ENCODE results near the gene NEK2. TPM values are rescaled to one million over a fixed set of nuclear protein-coding genes. Genes with fewer than 3 reads are reported as not detected.
"Not testable (repeated sequence)": the region's sequence is repeated elsewhere in the genome, so short reads cannot be mapped to it uniquely, and the experiment has no call there.

NEK2 gene
- 10 to 100 TPM; 32.3 to 38.8 TPM for total RNA-seq

DNA sequence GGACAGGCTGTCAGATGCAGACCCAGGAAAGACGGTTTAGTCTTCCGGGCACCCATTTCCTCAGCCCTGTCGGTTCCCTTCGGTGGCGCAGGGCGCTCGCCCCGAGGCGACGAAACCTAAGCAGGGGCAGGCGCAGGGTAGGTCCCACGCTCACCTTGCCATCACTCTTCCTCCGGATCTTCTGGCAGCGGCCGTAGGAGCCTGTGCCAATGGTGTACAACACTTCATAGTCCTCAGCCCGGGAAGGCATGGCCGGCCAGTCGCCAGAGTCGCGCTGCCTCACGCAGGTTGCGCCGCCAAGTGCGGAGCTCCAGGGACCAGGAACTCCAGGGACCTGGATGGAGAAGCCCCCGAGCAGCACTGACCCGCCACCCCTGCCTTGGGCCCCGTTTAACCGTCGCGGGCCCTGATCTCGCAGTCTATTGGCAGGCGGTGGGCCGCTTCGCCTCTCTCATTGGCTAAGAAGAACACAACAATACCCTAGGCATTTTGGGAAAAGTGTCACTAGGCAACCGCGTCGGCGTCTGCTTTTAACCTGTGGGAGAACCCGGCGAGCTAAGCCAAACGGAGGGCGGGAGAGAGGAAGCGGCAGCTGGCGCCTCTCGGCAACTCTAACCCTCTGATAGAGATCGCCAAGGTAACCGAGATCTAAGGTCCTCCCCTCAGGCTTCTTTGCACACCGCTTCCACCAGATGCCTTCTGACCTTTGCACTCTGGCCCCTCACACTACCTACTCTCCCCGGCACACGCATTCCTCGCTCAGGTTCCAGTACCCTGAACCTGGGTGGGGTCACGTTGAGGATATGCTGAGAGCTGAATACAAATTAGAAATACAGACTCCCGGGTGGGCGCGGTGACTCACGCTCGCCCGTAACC is at the start of gene NEK2:
Gene NEK2, minus strand, starts transcription at position 392 of the 876 bp plus-strand sequence. Its CDS starts 142 bp downstream, at position 250.
- peaks cover 12% of the 10 kb centered on the region for H3K36me3 Mint-ChIP-seq (ENCODE audit: low read depth)

DNA sequence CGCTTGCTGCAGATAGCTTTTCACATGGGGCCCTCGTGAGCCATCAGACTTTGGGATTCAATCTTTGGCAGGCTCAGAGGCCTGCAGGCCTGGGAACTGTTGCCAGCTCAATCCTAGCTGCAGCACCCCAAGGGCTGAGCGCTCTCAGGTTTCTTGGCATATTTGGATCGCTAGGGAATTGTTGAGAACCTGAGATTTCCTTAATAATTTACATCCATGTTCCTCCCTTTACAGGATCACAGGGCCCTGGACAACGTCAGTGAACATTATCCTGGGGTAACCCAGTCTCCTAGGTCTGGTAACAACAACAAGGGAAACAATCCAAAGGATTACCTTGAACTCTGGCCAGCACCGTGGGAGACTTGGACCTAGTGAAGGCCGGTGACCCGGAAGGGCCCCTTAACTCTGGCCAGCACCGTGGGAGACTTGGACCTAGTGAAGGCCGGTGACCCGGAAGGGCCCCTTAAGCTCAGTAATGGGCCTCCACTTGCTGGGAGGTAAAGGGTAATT is 49.3 kb upstream of the NEK2 start:
- ChIA-PET CTCF (interaction anchor here (1.5 kb wide), 1 partner anchor 733 kb away, joined by 3 read pairs; no protein-coding TSS in a partner anchor), POLR2A (no interaction called here)
- intact Hi-C loops (cut with DNase I, micrococcal nuclease): no loop called here
- no peak for DNase-seq
- no peak overlapping the region for H3K4me3 Mint-ChIP-seq
- no peaks in the 10 kb centered on the region for H3K9me3 Mint-ChIP-seq (ENCODE audit: low read depth)
- no peak for ATAC-seq
- H3K4me1 Mint-ChIP-seq: no peaks in the 10 kb centered on the region
- H3K27ac Mint-ChIP-seq: no peak overlapping the region
- no peaks in the 10 kb centered on the region for H3K36me3 Mint-ChIP-seq (ENCODE audit: low read depth)
- H3K27me3 Mint-ChIP-seq: no peaks in the 10 kb centered on the region

More for the DNA sequence above, at the start of gene NEK2:
- POLR2A ChIA-PET: interaction anchor here (0.6 to 1.3 kb wide), 3 partner anchors 9 to 360 kb away, joined by 4 to 7 read pairs (median 4); partner anchors contain the start of genes DTL and INTS7
- peak; percentile 98 for ATAC-seq
- intact Hi-C loops (cut with DNase I, micrococcal nuclease): loop anchor here (1.0 to 2.0 kb wide), 6 partner anchors 96 to 757 kb away; partner anchors contain the start of genes SLC30A1 (in 2 of the 2), DTL (in 1 of the 2), INTS7 (in 1 of the 2) and NENF (in 1 of the 2)
- peak; percentile 94 for DNase-seq
- CTCF ChIA-PET: interaction anchor here (0.6 to 1.9 kb wide), 12 partner anchors 12 to 781 kb away, joined by 3 to 8 read pairs (median 3); no protein-coding TSS in a partner anchor
- Mint-ChIP-seq H3K4me1 (peaks cover 6% of the 10 kb centered on the region), H3K27me3 (no peaks in the 10 kb centered on the region), H3K27ac (peak within 1 kb of the TSS; percentile 84), H3K4me3 (peak within 1 kb of the TSS; percentile 94), H3K9me3 (ENCODE audit: low read depth) (no peaks in the 10 kb centered on the region)

DNA sequence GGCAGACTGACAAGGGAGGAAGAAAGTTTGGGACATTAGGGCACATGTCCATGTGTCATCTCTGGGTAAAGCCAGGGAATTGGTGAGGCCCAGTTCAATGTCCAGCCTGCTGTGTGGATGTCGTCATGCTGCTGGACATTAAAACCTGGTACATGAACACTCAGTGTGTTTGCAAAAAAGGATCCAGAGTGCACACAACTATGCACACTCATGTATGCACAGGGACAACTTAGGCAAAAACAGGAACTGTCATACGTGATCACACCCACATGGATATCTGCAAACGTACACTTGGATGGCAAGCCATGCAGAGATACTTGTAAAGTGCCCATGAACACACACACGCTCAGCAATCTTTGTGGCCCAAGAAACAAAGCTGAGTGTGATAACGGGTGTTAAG is 47.9 kb upstream of the NEK2 start:
- H3K4me3 Mint-ChIP-seq: no peak overlapping the region
- DNase-seq: no peak
- no peaks in the 10 kb centered on the region for H3K27me3 Mint-ChIP-seq
- no peaks in the 10 kb centered on the region for H3K4me1 Mint-ChIP-seq
- POLR2A ChIA-PET: no interaction called here
- H3K36me3 Mint-ChIP-seq (ENCODE audit: low read depth): no peaks in the 10 kb centered on the region
- H3K9me3 Mint-ChIP-seq (ENCODE audit: low read depth): no peaks in the 10 kb centered on the region
- CTCF ChIA-PET: interaction anchor here (0.6 to 1.5 kb wide), 5 partner anchors 24 to 734 kb away, joined by 3 to 5 read pairs (median 3); no protein-coding TSS in a partner anchor
- H3K27ac Mint-ChIP-seq: no peak overlapping the region
- ATAC-seq: no peak
- intact Hi-C loops (cut with DNase I, micrococcal nuclease): no loop called here

DNA sequence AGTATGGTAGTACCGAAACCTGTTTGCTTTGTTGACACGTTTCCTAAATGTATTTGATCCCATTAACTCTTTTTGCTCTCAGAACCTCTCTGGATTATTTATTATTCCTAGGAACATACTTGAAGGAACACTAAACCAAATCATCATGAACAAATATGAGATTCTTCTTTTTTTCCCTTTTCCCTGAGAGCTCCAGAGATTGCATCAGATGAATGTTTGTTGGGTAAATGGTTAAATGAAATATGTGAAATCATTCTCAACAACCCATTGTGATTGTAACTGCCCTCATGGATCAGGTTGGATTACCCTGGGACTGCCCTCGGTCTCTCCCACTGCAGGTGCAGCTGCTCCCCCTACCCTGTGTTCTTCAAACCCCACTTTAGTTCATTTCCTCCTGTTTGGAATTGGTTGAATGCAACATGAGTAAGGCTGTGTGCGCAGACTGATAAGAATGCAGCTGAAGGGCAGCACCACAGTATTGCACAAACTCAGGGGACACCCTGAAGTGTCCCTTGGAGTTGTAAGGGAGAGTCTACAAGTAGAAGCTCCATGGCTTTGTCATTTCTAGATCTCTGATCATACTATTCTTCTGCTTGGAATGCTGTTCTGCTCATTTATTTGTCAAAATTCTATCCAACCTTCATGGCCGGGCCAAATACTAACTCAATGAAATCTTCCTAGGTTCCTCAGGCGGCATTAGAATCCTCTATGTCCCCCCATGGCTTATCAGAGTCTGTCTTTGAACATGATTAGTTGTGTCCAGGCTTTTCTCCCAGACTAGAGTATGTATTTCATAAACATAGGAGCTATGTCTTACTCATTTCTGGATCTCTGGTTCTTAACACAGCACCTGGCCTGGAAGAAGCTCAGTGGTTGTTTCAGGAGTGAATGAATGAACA is 47.1 kb upstream of the NEK2 start:
- DNase-seq (no peak), ATAC-seq (no peak)
- intact Hi-C loops (cut with DNase I, micrococcal nuclease): no loop called here
- H3K9me3 Mint-ChIP-seq (ENCODE audit: low read depth): no peaks in the 10 kb centered on the region
- H3K36me3 Mint-ChIP-seq (ENCODE audit: low read depth): no peaks in the 10 kb centered on the region
- no peak overlapping the region for H3K27ac Mint-ChIP-seq
- ChIA-PET CTCF (interaction anchor here (0.6 to 1.4 kb wide), 4 partner anchors 24 to 170 kb away, joined by 3 to 5 read pairs (median 3); no protein-coding TSS in a partner anchor), POLR2A (no interaction called here)
- H3K27me3 Mint-ChIP-seq: no peaks in the 10 kb centered on the region
- no peaks in the 10 kb centered on the region for H3K4me1 Mint-ChIP-seq
- H3K4me3 Mint-ChIP-seq: no peak overlapping the region

DNA sequence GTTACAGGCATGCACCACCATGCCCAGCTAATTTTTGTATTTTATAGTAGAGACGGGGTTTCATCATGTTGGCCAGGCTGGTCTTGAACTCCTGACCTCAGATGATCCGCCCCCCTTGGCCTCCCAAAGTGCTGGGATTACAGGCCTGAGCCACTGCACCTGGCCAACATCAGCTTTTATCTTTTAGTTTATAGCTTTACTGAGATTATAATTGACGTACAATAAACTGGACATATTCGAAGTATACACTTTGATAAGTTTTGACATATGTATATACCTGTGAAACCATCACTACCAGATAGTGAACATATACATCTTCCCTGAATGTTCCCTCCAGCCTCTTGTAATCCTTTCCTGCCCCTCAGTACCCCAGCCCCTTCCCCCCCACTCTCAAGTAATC is 41.1 kb upstream of the NEK2 start:
- ATAC-seq; H3K4me3 Mint-ChIP-seq; POLR2A ChIA-PET; H3K4me1 Mint-ChIP-seq; intact Hi-C loops (cut with DNase I, micrococcal nuclease); CTCF ChIA-PET; H3K27me3 Mint-ChIP-seq; H3K9me3 Mint-ChIP-seq (ENCODE audit: low read depth); H3K36me3 Mint-ChIP-seq (ENCODE audit: low read depth); DNase-seq; H3K27ac Mint-ChIP-seq: not testable (repeated sequence)

DNA sequence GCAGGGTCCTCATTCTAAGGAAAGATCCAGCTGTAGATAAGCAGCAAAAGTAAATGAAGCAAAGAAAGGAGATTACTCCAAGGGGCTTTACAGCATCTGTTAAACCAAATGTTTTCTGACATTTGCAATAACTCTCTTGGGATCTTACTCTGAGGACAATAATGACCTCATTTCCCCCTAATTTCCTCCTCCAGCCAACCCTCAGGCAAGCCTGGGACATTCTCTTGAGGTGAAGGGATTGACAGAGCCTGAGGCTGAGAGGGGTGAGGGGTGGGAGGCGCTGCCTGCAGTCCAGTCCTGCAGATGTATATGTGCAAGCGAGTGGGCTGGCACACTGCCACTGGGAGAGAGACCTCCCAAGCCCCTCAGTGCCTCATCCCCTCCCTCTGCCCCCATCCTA is 40.5 kb upstream of the NEK2 start:
- Mint-ChIP-seq H3K36me3 (ENCODE audit: low read depth) (no peaks in the 10 kb centered on the region), H3K27ac (no peak overlapping the region), H3K27me3 (no peaks in the 10 kb centered on the region), H3K4me1 (no peaks in the 10 kb centered on the region), H3K9me3 (ENCODE audit: low read depth) (no peaks in the 10 kb centered on the region), H3K4me3 (no peak overlapping the region)
- ATAC-seq: no peak
- POLR2A ChIA-PET: no interaction called here
- CTCF ChIA-PET: no interaction called here
- intact Hi-C loops (cut with DNase I, micrococcal nuclease): no loop called here
- DNase-seq: no peak

DNA sequence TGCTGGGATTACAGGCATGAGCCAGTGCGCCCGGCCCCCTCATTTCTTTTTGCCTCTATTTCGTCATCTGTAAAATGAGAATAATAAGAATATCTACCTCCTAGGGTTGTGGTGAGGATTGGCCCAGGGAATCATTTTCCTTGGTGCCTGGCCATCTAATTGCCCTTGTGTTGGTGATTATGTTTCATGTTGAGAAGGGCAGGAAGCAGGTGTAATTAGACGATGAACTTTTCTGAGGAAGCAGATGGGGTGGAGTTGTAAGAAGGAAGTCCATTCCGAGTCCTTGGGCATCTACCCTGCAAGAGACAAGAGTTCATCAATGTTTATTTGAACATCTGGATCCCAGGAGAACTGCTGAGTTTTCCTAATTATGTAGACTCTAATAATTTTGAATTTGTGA is 38.7 kb upstream of the NEK2 start:
- ATAC-seq: no peak
- no peak overlapping the region for H3K27ac Mint-ChIP-seq
- H3K9me3 Mint-ChIP-seq (ENCODE audit: low read depth): no peaks in the 10 kb centered on the region
- POLR2A ChIA-PET: no interaction called here
- no peaks in the 10 kb centered on the region for H3K27me3 Mint-ChIP-seq
- no peak overlapping the region for H3K4me3 Mint-ChIP-seq
- CTCF ChIA-PET: no interaction called here
- no peak for DNase-seq
- H3K4me1 Mint-ChIP-seq: no peaks in the 10 kb centered on the region
- intact Hi-C loops (cut with DNase I, micrococcal nuclease): no loop called here
- no peaks in the 10 kb centered on the region for H3K36me3 Mint-ChIP-seq (ENCODE audit: low read depth)

DNA sequence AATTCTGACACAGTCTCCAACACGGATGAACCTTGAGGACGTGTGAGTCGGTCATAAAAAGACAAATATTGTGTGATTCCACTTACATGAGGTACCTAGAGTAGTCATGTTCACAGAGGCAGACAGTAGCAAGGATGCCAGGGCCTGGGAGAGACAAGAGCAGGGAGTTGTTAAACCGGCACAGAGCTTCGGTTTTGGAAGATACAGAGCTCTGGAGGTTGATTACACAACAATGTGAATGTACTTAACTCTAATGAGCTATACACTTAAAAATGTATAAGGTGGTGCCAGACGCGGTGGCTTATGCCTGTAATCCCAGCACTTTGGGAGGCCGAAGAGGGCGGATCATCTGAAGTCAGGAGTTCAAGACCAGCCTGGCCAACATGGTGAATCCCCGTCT is 37.8 kb upstream of the NEK2 start:
- ChIA-PET POLR2A (no interaction called here), CTCF (no interaction called here)
- intact Hi-C loops (cut with DNase I, micrococcal nuclease): no loop called here
- no peak overlapping the region for H3K4me3 Mint-ChIP-seq
- no peak overlapping the region for H3K27ac Mint-ChIP-seq
- no peaks in the 10 kb centered on the region for H3K4me1 Mint-ChIP-seq
- no peaks in the 10 kb centered on the region for H3K27me3 Mint-ChIP-seq
- no peaks in the 10 kb centered on the region for H3K9me3 Mint-ChIP-seq (ENCODE audit: low read depth)
- no peak for DNase-seq
- H3K36me3 Mint-ChIP-seq (ENCODE audit: low read depth): no peaks in the 10 kb centered on the region
- ATAC-seq: no peak

DNA sequence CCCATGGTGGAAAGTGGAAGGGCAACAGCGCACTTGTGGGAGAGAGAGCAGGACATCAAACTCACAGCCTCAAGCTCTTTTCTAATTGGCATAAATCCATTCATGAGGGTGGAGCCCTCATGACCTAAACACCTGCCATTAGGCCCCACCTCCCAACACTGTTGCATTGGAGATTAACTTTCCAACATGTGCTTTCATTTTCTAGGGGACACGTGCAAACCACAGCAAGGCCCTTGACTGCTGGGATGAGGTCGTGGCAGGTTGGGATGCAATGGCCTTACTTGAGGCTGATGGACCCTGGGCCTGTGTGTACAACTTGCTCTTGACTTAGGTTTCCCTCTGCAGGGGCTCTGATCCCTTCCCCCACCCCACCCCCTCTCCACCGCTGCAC is 35.9 kb upstream of the NEK2 start:
- DNase-seq (no peak), ATAC-seq (no peak)
- Mint-ChIP-seq H3K4me1 (no peaks in the 10 kb centered on the region), H3K27me3 (no peaks in the 10 kb centered on the region), H3K9me3 (ENCODE audit: low read depth) (no peaks in the 10 kb centered on the region), H3K4me3 (no peak overlapping the region), H3K27ac (no peak overlapping the region), H3K36me3 (ENCODE audit: low read depth) (no peaks in the 10 kb centered on the region)
- CTCF ChIA-PET: interaction anchor here (1.2 kb wide), 1 partner anchor 13 kb away, joined by 4 read pairs; no protein-coding TSS in a partner anchor
- POLR2A ChIA-PET: no interaction called here
- intact Hi-C loops (cut with DNase I, micrococcal nuclease): no loop called here

DNA sequence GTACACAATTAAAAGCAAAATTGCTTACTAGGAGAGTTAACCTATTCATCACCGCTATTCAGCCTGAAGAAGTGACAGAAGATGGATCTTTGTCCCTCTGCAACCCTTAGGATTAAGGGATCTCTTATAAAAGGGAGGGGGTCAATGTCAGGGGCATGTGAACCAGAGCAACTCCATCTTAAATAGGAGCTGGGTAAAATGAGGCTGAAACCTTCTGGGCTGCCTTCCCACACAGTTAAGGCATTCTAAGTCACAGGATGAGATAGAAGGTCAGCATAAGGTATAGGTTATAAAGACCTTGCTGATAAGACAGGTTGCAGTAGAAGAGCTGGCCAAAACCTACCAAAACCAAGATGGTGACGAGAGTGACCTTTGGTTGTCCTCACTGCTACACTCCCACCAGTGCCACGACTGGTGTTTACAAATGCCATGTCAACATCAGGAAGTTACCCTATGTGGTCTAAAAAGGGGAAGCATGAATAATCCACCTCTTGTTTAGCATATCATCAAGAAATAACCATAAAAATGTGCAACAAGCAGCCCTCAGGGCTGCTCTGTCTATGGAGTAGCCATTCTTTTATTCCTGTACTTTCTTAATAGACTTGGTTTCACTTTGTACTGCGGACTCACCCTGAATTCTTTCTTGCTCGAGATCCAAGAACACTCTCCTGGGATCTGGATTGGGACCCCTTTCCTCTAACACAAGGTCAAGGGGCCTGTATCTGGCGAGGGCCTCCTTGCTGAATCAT is 35.3 kb upstream of the NEK2 start:
- H3K9me3 Mint-ChIP-seq (ENCODE audit: low read depth): no peaks in the 10 kb centered on the region

More for the DNA sequence above, 35.3 kb upstream of the NEK2 start:
- no peaks in the 10 kb centered on the region for H3K4me1 Mint-ChIP-seq
- DNase-seq (no peak), ATAC-seq (no peak)
- no peak overlapping the region for H3K27ac Mint-ChIP-seq
- CTCF ChIA-PET: interaction anchor here (1.2 kb wide), 1 partner anchor 12 kb away, joined by 4 read pairs; no protein-coding TSS in a partner anchor
- H3K36me3 Mint-ChIP-seq (ENCODE audit: low read depth): no peaks in the 10 kb centered on the region
- no peak overlapping the region for H3K4me3 Mint-ChIP-seq
- intact Hi-C loops (cut with DNase I, micrococcal nuclease): no loop called here
- POLR2A ChIA-PET: no interaction called here
- H3K27me3 Mint-ChIP-seq: no peaks in the 10 kb centered on the region
